SKM-1 treated with dmso at 0.1 percent for 144 hours (cell line): ENCODE data around the gene SLC39A5.
A peak's percentile ranks its signal among the peaks of the same experiment; 100 is the strongest.

Experiments
- DNase-seq: peaks from one replicate; lab custom pipeline; 2025; ENCODE audit not compliant: unreplicated experiment; lab: John Stamatoyannopoulos, UW

Gene SLC39A5

DNA sequence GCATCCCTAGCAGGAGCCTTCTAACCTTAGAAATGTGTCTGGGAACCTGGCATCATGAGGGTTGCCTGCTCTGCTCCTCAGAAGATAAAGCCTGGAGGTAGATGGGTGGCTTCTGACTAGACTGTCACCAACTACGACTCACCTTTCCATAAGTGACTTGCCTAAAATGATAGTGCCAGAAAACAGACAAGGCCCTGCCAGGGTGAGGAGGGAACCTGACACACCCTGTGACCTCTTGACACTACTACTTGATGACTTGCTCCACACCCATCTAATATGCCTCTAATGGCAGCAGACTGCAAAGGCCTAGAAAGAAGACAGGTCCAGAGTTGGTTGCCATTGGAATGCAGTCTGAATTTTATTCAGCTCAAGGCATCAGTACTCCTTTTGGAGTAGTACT is 17.5 kb upstream of the SLC39A5 start:
- no peak for DNase-seq

GRCh38 chr12:56213878-56214277 is 16.0 kb upstream of the SLC39A5 start:
- DNase-seq: no peak

- DNase-seq: no peak
Observed at GRCh38 chr12:56216461-56216860, 13.4 kb upstream of the SLC39A5 start.

DNA sequence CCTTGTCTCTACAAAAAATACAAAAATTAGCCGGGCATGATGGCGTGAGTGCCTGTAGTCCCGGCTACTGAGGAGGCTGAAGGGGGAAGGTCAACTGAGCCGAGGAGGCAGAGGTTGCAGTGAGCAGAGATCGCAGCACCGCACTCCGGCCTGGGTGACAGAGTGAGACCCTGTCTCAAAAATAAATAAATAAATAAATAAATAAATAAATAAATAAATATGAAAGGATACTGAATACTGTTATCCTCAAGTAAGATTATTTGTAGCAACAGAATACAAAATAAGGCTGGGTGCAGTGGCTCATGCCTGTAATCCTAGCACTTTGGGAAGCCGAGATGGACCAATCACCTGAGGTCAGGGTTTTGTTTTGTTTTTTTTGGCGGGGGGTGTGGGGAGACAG is 10.0 kb upstream of the SLC39A5 start:
- DNase-seq: no peak

- DNase-seq: peak; percentile 64
Observed at GRCh38 chr12:56220611-56221231, 9.1 kb upstream of the SLC39A5 start.

DNA sequence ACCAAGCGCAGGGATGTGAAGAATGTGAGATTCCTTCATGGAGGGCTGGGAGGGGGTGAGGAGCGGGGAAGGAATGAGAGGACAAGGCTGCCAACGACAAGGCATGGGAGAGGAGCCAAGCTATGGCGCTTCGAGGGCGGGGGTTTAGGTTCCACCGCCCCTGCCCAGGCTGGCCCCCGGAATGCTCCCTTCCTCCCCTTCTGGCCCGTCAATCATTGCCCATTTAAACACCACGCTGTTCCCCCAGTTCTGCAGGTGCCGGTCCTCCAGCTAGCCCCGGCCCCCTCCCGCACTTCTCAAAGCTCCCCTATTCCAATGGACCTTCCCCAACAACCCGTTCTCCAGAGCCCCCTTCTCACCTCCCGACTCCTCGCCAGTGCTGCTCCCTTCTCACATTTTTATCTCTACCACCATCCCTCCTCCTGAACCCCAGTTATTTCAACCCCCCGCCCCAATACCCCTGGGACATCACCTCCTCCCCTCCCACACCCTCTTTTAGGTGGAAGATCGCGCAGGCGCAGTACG is 8.6 kb upstream of the SLC39A5 start:
- DNase-seq: no peak

- DNase-seq: peak; percentile 73
Observed at GRCh38 chr12:56221757-56222530, 7.9 kb upstream of the SLC39A5 start, which contains the start of gene RNF41. Gene RNF41, minus strand, starts transcription at chr12:56221922. Its CDS starts 7,875 bp downstream, at chr12:56214047.

GRCh38 chr12:56222531-56222895 is 7.3 kb upstream of the SLC39A5 start:
- DNase-seq: no peak

GRCh38 chr12:56223571-56224101 is 6.2 kb upstream of the SLC39A5 start:
- DNase-seq: no peak

DNA sequence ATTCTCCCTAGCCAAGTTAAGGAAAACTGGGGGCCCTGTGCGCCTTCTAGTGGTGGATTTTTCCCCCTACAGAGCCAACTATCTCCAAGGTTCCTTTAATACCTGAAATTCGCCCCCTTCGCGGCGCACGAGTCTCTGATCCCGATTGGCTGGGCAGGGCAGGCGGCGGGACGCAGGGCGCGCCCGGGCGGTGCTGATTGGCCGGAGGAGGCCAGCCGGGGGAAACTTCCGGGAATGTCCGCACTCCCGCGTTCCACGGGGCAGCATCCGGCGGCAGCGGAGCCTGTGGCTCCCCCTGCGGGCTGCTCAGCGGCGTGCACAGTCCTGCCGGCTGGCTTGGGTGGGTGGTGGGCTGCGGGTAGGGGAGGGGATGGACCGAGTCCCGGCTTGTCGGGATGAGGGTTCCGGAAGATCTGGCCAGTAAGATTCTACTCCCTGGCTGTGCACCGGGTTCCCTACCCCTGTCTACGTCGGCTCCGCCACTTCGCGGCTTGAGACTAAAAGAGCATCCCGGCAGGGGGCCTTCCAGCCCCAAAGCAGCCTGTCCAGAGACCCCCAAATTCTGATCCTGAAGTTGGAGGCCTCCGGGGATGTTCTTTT is 5.6 kb upstream of the SLC39A5 start, which contains the start of gene NABP2:
Gene NABP2, plus strand, starts transcription at position 241 of the 600 bp plus-strand sequence. CDS start 515 bp downstream, outside the sequence.
- peak; percentile 75 for DNase-seq

GRCh38 chr12:56224954-56225353 is 4.9 kb upstream of the SLC39A5 start:
- DNase-seq: no peak

- DNase-seq: no peak
Observed at GRCh38 chr12:56229082-56229481, 769 bp upstream of the SLC39A5 start.

DNA sequence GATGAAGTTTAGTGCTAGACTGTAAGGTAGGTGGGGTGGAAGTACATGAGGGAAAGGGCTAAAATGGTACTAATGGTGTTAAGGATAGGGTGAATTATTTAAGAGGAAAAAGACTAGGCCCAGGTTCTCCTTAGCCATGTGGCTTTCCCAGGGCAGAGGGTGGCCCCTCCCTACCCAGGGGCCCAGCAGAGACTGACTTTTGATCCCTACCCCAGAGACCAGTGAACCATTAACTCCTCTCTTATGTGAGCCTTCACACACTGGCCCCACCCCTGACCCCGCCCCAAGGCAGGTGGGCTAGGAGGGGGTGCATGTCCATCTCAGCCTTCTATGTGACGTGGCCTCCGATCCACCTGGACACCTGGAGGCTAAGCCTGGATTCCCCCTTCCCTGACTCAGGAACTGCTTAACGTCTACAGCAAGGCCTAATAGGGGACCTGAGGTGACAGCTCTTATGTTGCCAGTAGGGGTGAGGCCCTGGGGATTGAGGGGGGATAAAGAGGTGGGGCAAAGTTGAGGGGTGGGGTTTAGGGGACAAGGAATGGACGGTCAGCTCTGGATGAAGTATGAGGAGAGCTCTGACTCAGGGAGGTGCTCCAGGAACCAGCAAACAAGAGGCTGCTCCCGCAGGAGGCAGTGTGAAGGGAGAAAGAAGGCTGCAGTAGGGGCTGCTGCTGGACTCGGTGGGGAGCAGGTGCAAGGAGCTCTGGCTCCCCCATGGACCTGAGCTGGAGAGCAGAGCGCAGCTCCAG is 757 bp downstream of the SLC39A5 start:
- no peak for DNase-seq

DNA sequence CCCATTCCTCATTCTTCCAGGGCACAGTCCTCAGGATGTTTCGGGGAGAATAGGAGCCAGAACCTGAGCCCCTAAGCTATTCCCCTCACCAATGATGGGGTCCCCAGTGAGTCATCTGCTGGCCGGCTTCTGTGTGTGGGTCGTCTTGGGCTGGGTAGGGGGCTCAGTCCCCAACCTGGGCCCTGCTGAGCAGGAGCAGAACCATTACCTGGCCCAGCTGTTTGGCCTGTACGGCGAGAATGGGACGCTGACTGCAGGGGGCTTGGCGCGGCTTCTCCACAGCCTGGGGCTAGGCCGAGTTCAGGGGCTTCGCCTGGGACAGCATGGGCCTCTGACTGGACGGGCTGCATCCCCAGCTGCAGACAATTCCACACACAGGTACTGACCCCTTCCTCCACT is 1.3 kb downstream of the SLC39A5 start:
- DNase-seq: no peak

DNA sequence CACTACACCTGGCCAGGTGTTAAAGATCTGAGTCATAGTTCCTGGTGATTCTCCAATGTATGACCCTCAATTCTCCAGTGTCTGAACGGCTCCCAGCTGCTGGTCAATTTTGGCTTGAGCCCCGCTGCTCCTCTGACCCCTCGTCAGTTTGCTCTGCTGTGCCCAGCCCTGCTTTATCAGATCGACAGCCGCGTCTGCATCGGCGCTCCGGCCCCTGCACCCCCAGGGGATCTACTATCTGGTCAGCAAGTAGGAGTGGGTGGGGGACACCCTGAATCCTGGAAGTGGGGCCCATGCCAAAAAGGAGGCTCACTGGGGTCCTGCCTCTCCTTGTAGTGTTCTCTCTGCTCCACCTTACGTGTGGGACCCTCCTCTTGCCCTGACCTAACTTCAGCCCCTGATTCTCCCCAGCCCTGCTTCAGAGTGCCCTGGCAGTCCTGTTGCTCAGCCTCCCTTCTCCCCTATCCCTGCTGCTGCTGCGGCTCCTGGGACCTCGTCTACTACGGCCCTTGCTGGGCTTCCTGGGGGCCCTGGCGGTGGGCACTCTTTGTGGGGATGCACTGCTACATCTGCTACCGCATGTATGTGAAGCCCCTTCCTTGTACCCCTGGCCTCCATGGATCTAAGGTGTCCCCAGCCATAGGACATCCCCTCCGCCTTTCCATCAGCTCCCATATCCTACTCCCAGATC is 5.0 kb downstream of the SLC39A5 start:
- no peak for DNase-seq

- DNase-seq: no peak
Observed at GRCh38 chr12:56236091-56236490, 6.2 kb downstream of the SLC39A5 start.

- DNase-seq: no peak
Observed at GRCh38 chr12:56236985-56237384, 7.1 kb downstream of the SLC39A5 start.

DNA sequence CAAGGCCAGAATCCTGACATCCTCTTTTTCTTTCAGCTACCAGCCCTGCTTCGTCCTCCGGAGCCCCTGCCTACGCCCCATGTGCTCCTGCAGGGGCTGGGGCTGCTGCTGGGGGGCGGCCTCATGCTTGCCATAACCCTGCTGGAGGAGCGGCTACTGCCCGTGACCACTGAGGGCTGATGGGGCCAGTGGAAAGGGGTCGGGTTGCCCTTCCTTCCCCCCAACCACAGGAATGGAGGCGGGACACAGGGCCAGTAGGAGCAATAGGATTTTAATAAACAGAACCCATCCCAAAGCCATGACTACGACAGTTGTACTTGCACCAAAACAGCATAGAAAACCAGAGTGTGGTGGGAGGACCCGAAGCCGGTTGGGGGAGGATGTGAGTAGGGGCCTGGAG is 7.7 kb downstream of the SLC39A5 start:
- DNase-seq: no peak

- DNase-seq: peak; percentile 3
Observed at GRCh38 chr12:56241424-56242303, 11.8 kb downstream of the SLC39A5 start.
